Measurements from ENCODE around the gene SLC23A2.

Gene SLC23A2

GRCh38 chr20:4950841-4951240 lies 50.5 kb downstream of the SLC23A2 start:
- no peaks in the 10 kb centered on the region for H3K27me3 ChIP-seq (ENCODE audit: insufficient read depth, insufficient read length)
- H3K4me3 ChIP-seq (ENCODE audit: insufficient read length, low read depth) = no peak overlapping the region
- no peak for DNase-seq (ENCODE audit: low read depth, low spot score)
- no peak for TF ChIP-seq SUZ12 (IDR thresholded peaks at IDR 0.05; ENCODE audit: extremely low read depth, insufficient read depth, insufficient read length)
- no peak for TF ChIP-seq ZNF274 (IDR thresholded peaks at IDR 0.05; ENCODE audit: low read depth, low read length)
- TF ChIP-seq YY1 (IDR thresholded peaks at IDR 0.05; ENCODE audit: insufficient read depth, insufficient read length) = no peak
- no peaks in the 10 kb centered on the region for H3K36me3 ChIP-seq (ENCODE audit: insufficient read depth, insufficient read length, low read length)
- peaks cover 3% of the 10 kb centered on the region for H3K4me1 ChIP-seq (ENCODE audit: insufficient read depth, insufficient read length)
- H3K9me3 ChIP-seq (ENCODE audit: insufficient read depth, low read length) = 0 out of 2 replicates have a peak, but pooled peaks cover 5% of the 10 kb centered on the region
- no peak overlapping the region for H3K9ac ChIP-seq (ENCODE audit: insufficient read length, low read depth)

GRCh38 chr20:4950437-4950836 lies 50.9 kb downstream of the SLC23A2 start:
- TF ChIP-seq YY1 (IDR thresholded peaks at IDR 0.05; ENCODE audit: insufficient read depth, insufficient read length) = no peak
- no peak for TF ChIP-seq SUZ12 (IDR thresholded peaks at IDR 0.05; ENCODE audit: extremely low read depth, insufficient read depth, insufficient read length)
- TF ChIP-seq ZNF274 (IDR thresholded peaks at IDR 0.05; ENCODE audit: low read depth, low read length) = no peak

GRCh38 chr20:4949833-4950178 lies 51.5 kb downstream of the SLC23A2 start:
- H3K4me3 ChIP-seq (ENCODE audit: insufficient read length, low read depth) = no peak overlapping the region
- no peaks in the 10 kb centered on the region for H3K27me3 ChIP-seq (ENCODE audit: insufficient read depth, insufficient read length)
- H3K4me1 ChIP-seq (ENCODE audit: insufficient read depth, insufficient read length) = peaks cover 3% of the 10 kb centered on the region
- H3K36me3 ChIP-seq (ENCODE audit: insufficient read depth, insufficient read length, low read length) = no peaks in the 10 kb centered on the region
- no peak overlapping the region for H3K9ac ChIP-seq (ENCODE audit: insufficient read length, low read depth)
- H3K9me3 ChIP-seq (ENCODE audit: insufficient read depth, low read length) = 0 out of 2 replicates have a peak, but pooled peaks cover 5% of the 10 kb centered on the region
- TF ChIP-seq YY1 (IDR thresholded peaks at IDR 0.05; ENCODE audit: insufficient read depth, insufficient read length) = no peak
- no peak for TF ChIP-seq ZNF274 (IDR thresholded peaks at IDR 0.05; ENCODE audit: low read depth, low read length)
- TF ChIP-seq SUZ12 (IDR thresholded peaks at IDR 0.05; ENCODE audit: extremely low read depth, insufficient read depth, insufficient read length) = no peak
- no peak for DNase-seq (ENCODE audit: low read depth, low spot score)

More at GRCh38 chr20:4950437-4950836, 50.9 kb downstream of the SLC23A2 start:
- H3K4me1 ChIP-seq (ENCODE audit: insufficient read depth, insufficient read length) = peaks cover 3% of the 10 kb centered on the region
- H3K36me3 ChIP-seq (ENCODE audit: insufficient read depth, insufficient read length, low read length) = no peaks in the 10 kb centered on the region
- H3K4me3 ChIP-seq (ENCODE audit: insufficient read length, low read depth) = no peak overlapping the region
- 0 out of 2 replicates have a peak, but pooled peaks cover 5% of the 10 kb centered on the region for H3K9me3 ChIP-seq (ENCODE audit: insufficient read depth, low read length)
- no peaks in the 10 kb centered on the region for H3K27me3 ChIP-seq (ENCODE audit: insufficient read depth, insufficient read length)
- no peak overlapping the region for H3K9ac ChIP-seq (ENCODE audit: insufficient read length, low read depth)
- no peak for DNase-seq (ENCODE audit: low read depth, low spot score)

- no peak for TF ChIP-seq YY1 (IDR thresholded peaks at IDR 0.05; ENCODE audit: insufficient read depth, insufficient read length)
- no peak overlapping the region for H3K9ac ChIP-seq (ENCODE audit: insufficient read length, low read depth)
- H3K4me1 ChIP-seq (ENCODE audit: insufficient read depth, insufficient read length) = peaks cover 3% of the 10 kb centered on the region
- 0 out of 2 replicates have a peak, but pooled peaks cover 5% of the 10 kb centered on the region for H3K9me3 ChIP-seq (ENCODE audit: insufficient read depth, low read length)
- no peak for DNase-seq (ENCODE audit: low read depth, low spot score)
- no peak overlapping the region for H3K4me3 ChIP-seq (ENCODE audit: insufficient read length, low read depth)
- no peaks in the 10 kb centered on the region for H3K27me3 ChIP-seq (ENCODE audit: insufficient read depth, insufficient read length)
- H3K36me3 ChIP-seq (ENCODE audit: insufficient read depth, insufficient read length, low read length) = no peaks in the 10 kb centered on the region
These were observed 53.3 kb downstream of the SLC23A2 start for GRCh38 chr20:4947817-4948559.

GRCh38 chr20:4946986-4947385 lies 54.3 kb downstream of the SLC23A2 start:
- Histone ChIP-seq H3K9ac (ENCODE audit: insufficient read length, low read depth) (no peak overlapping the region), H3K36me3 (ENCODE audit: insufficient read depth, insufficient read length, low read length) (no peaks in the 10 kb centered on the region), H3K4me3 (ENCODE audit: insufficient read length, low read depth) (no peak overlapping the region), H3K9me3 (ENCODE audit: insufficient read depth, low read length) (no peaks in the 10 kb centered on the region), H3K27me3 (ENCODE audit: insufficient read depth, insufficient read length) (no peaks in the 10 kb centered on the region), H3K4me1 (ENCODE audit: insufficient read depth, insufficient read length) (peaks cover 3% of the 10 kb centered on the region)
- DNase-seq (ENCODE audit: low read depth, low spot score) = no peak
- TF ChIP-seq YY1 (IDR thresholded peaks at IDR 0.05; ENCODE audit: insufficient read depth, insufficient read length) (no peak), ZNF274 (IDR thresholded peaks at IDR 0.05; ENCODE audit: low read depth, low read length) (no peak), SUZ12 (IDR thresholded peaks at IDR 0.05; ENCODE audit: extremely low read depth, insufficient read depth, insufficient read length) (no peak)

GRCh38 chr20:4946585-4946984 lies 54.7 kb downstream of the SLC23A2 start:
- H3K4me1 ChIP-seq (ENCODE audit: insufficient read depth, insufficient read length) = peaks cover 3% of the 10 kb centered on the region
- no peak for DNase-seq (ENCODE audit: low read depth, low spot score)
- TF ChIP-seq SUZ12 (IDR thresholded peaks at IDR 0.05; ENCODE audit: extremely low read depth, insufficient read depth, insufficient read length) (no peak), ZNF274 (IDR thresholded peaks at IDR 0.05; ENCODE audit: low read depth, low read length) (no peak), YY1 (IDR thresholded peaks at IDR 0.05; ENCODE audit: insufficient read depth, insufficient read length) (no peak)
- no peaks in the 10 kb centered on the region for H3K9me3 ChIP-seq (ENCODE audit: insufficient read depth, low read length)
- H3K4me3 ChIP-seq (ENCODE audit: insufficient read length, low read depth) = no peak overlapping the region
- no peaks in the 10 kb centered on the region for H3K36me3 ChIP-seq (ENCODE audit: insufficient read depth, insufficient read length, low read length)
- H3K27me3 ChIP-seq (ENCODE audit: insufficient read depth, insufficient read length) = no peaks in the 10 kb centered on the region
- no peak overlapping the region for H3K9ac ChIP-seq (ENCODE audit: insufficient read length, low read depth)

- H3K4me3 ChIP-seq (ENCODE audit: insufficient read length, low read depth) = no peak overlapping the region
- no peak overlapping the region for H3K9ac ChIP-seq (ENCODE audit: insufficient read length, low read depth)
- no peaks in the 10 kb centered on the region for H3K36me3 ChIP-seq (ENCODE audit: insufficient read depth, insufficient read length, low read length)
- no peaks in the 10 kb centered on the region for H3K9me3 ChIP-seq (ENCODE audit: insufficient read depth, low read length)
- no peak for DNase-seq (ENCODE audit: low read depth, low spot score)
- H3K27me3 ChIP-seq (ENCODE audit: insufficient read depth, insufficient read length) = no peaks in the 10 kb centered on the region
- peaks cover 3% of the 10 kb centered on the region for H3K4me1 ChIP-seq (ENCODE audit: insufficient read depth, insufficient read length)
- TF ChIP-seq SUZ12 (IDR thresholded peaks at IDR 0.05; ENCODE audit: extremely low read depth, insufficient read depth, insufficient read length) (no peak), YY1 (IDR thresholded peaks at IDR 0.05; ENCODE audit: insufficient read depth, insufficient read length) (no peak), ZNF274 (IDR thresholded peaks at IDR 0.05; ENCODE audit: low read depth, low read length) (no peak)
These were observed 56.6 kb downstream of the SLC23A2 start for GRCh38 chr20:4944518-4945313.

Data from NT2/D1 (cell line).